HepG2 (cell line): ENCODE measurements around the gene COL9A2. TPM values are rescaled to one million over a fixed set of nuclear protein-coding genes. Genes with fewer than 3 reads are reported as not detected.

Experiments
- ARID3A ChIP-seq: IDR thresholded peaks from 2 replicates; pipeline ENCODE4 v1.6.1; 2012; ENCODE audit warnings: low read depth, low read length, improper control_type of control experiment
- ATF5 ChIP-seq: sonication (generic); formaldehyde crosslinking; IDR thresholded peaks from 2 replicates; pipeline ENCODE4 v1.4.0; 2020; ENCODE audit warnings: mild to moderate bottlenecking, low read depth, missing genetic modification reagents
- BATF2 ChIP-seq: sonication (generic); formaldehyde crosslinking; IDR thresholded peaks from 2 replicates; pipeline ENCODE4 v1.8.0; 2022; ENCODE audit warnings: mild to moderate bottlenecking, missing genetic modification reagents, moderate library complexity
- ESRRA ChIP-seq: sonication (generic); formaldehyde crosslinking; IDR thresholded peaks from 2 replicates; pipeline ENCODE4 v1.5.1; 2020; ENCODE audit warnings: mild to moderate bottlenecking, low read depth, missing genetic modification reagents
- GABPB1 ChIP-seq: IDR thresholded peaks from 2 replicates; pipeline ENCODE4 v1.6.1; 2016; ENCODE audit warnings: mild to moderate bottlenecking, missing genetic modification reagents, moderate library complexity, missing compliant biosample characterization
- HMGA1 ChIP-seq: sonication (generic); formaldehyde crosslinking; conservative IDR thresholded peaks from 2 replicates; pipeline ENCODE4 v1.4.0; 2020; ENCODE audit warnings: missing genetic modification reagents
- HNRNPH1 ChIP-seq: fragments of 200-400 bp; formaldehyde crosslinking; optimal IDR thresholded peaks from 2 replicates; pipeline ENCODE3; 2017; ENCODE audit warnings: mild to moderate bottlenecking, low read depth, low read length
- JARID2 ChIP-seq: sonication (generic); formaldehyde crosslinking; IDR thresholded peaks from 2 replicates; pipeline ENCODE4 v1.8.1; 2023; ENCODE audit warnings: missing genetic modification reagents, inconsistent platforms; ENCODE audit not compliant: insufficient replicate concordance
- NCOA1 ChIP-seq: sonication (generic); formaldehyde crosslinking; IDR thresholded peaks from 2 replicates; pipeline ENCODE4 v1.9.0; 2021; ENCODE audit warnings: missing genetic modification reagents
- POGK ChIP-seq: sonication (generic); formaldehyde crosslinking; conservative IDR thresholded peaks from 2 replicates; pipeline ENCODE4 v1.8.0; 2022; ENCODE audit warnings: mild to moderate bottlenecking, moderate library complexity, missing genetic modification reagents
- POGZ ChIP-seq: sonication (generic); formaldehyde crosslinking; IDR thresholded peaks from 2 replicates; pipeline ENCODE4 v1.4.0; 2020; ENCODE audit warnings: mild to moderate bottlenecking, missing genetic modification reagents
- SMARCE1 ChIP-seq: fragments of 450-650 bp; IDR thresholded peaks from 2 replicates; pipeline ENCODE4 v1.6.1; 2017; ENCODE audit warnings: borderline replicate concordance
- SNRNP70 ChIP-seq: fragments of 200-400 bp; formaldehyde crosslinking; IDR thresholded peaks from 2 replicates; pipeline ENCODE4 v1.6.1; 2017; ENCODE audit warnings: mild to moderate bottlenecking, low read depth, low read length, moderate library complexity
- ZBTB37 ChIP-seq: sonication (generic); formaldehyde crosslinking; IDR thresholded peaks from 2 replicates; pipeline ENCODE4 v1.4.0; 2020; ENCODE audit warnings: mild to moderate bottlenecking, missing genetic modification reagents
- ZBTB38 ChIP-seq: sonication (generic); formaldehyde crosslinking; IDR thresholded peaks from 2 replicates; pipeline ENCODE4 v1.5.1; 2020; ENCODE audit warnings: mild to moderate bottlenecking, missing genetic modification reagents
- ZFP41 ChIP-seq: sonication (generic); formaldehyde crosslinking; IDR thresholded peaks from 2 replicates; pipeline ENCODE4 v1.4.0; 2020; ENCODE audit warnings: mild to moderate bottlenecking, missing genetic modification reagents, borderline replicate concordance
- ZMAT3 ChIP-seq: sonication (generic); formaldehyde crosslinking; conservative IDR thresholded peaks from 2 replicates; pipeline ENCODE4 v1.7.0; 2021; ENCODE audit warnings: missing genetic modification reagents
- ZNF510 ChIP-seq: sonication (generic); formaldehyde crosslinking; IDR thresholded peaks from 2 replicates; pipeline ENCODE4 v1.4.0; 2020; ENCODE audit warnings: low read depth, mild to moderate bottlenecking, missing genetic modification reagents
- ZNF543 ChIP-seq: sonication (generic); formaldehyde crosslinking; IDR thresholded peaks from 2 replicates; pipeline ENCODE4 v1.4.0; 2020; ENCODE audit warnings: mild to moderate bottlenecking, missing genetic modification reagents
- ZNF550 ChIP-seq: sonication (generic); formaldehyde crosslinking; IDR thresholded peaks from 2 replicates; pipeline ENCODE4 v1.4.0; 2020; ENCODE audit warnings: mild to moderate bottlenecking, missing genetic modification reagents, borderline replicate concordance
- ZNF576 ChIP-seq: sonication (generic); formaldehyde crosslinking; IDR thresholded peaks from 2 replicates; pipeline ENCODE4 v1.4.0; 2020; ENCODE audit warnings: mild to moderate bottlenecking, missing genetic modification reagents
- ZNF83 ChIP-seq: sonication (generic); formaldehyde crosslinking; IDR thresholded peaks from 2 replicates; pipeline ENCODE4 v1.4.0; 2020; ENCODE audit warnings: missing genetic modification reagents, mild to moderate bottlenecking, borderline replicate concordance
- ZSCAN31 ChIP-seq: sonication (generic); formaldehyde crosslinking; IDR thresholded peaks from 2 replicates; pipeline ENCODE4 v1.5.0; 2020; ENCODE audit warnings: low read depth, mild to moderate bottlenecking, missing genetic modification reagents
- polyA plus RNA-seq, 8 experiments: library from polyadenylated mRNA; depleted of rRNA in 3 of 8; stranded (reverse) in 7 of 8; unstranded in 1 of 8; fragments of >200 nt; fragmentation: Illumina TruSeq in 4 of 8; extraction: Trizol in 4 of 8; gene quantifications; 2 replicates each; pipeline versions ENCODE4 v1.2.1 to v1.2.3, GENCODE V29; 2011 to 2016; ENCODE audit warnings: low read depth in 4 of 8, missing spikeins in 1 of 8, mixed read lengths in 1 of 8; ENCODE audit not compliant: insufficient read depth in 1 of 8
- total RNA-seq, 5 experiments: library from RNA; depleted of rRNA; stranded (reverse); fragments of >200 nt; fragmentation: Illumina TruSeq; extraction: Trizol; gene quantifications; 2 replicates each; pipeline ENCODE4 v1.2.3, GENCODE V29; 2016; ENCODE audit warnings: low read depth in 1 of 5

The COL9A2 gene
- total and polyA plus RNA-seq, 2 of the 13 experiments (the other 11 are each of a cell fraction or from before 2014, with no cell fraction given), result 20.2 to 26.9 TPM

- TF ChIP-seq ZBTB37 (CRISPR knock-in tag) (peak; percentile 61; the same call in 1 of the 2 replicates), POGZ (peak; percentile 96), ZNF510 (peak; percentile 58; the same call in 1 of the 2 replicates), BATF2 (CRISPR knock-in tag) (no peak; the same call in 1 of the 2 replicates), HNRNPH1 (peak; percentile 12), SNRNP70 (no peak), JARID2 (CRISPR knock-in tag) (no peak), ZNF550 (no peak), POGK (CRISPR knock-in tag) (peak; percentile 85), NCOA1 (CRISPR knock-in tag) (no peak), ZSCAN31 (CRISPR knock-in tag) (no peak; the same call in 1 of the 2 replicates), ATF5 (CRISPR knock-in tag) (peak; percentile 80; the same call in 1 of the 2 replicates), SMARCE1 (no peak), ZFP41 (no peak; the same call in 1 of the 2 replicates), ZBTB38 (CRISPR knock-in tag) (peak; percentile 63; the same call in 1 of the 2 replicates), ZMAT3 (peak; percentile 61), GABPB1 (CRISPR knock-in tag) (peak; percentile 99), ZNF576 (CRISPR knock-in tag) (no peak), ZNF543 (CRISPR knock-in tag) (peak; percentile 55), ARID3A (no peak; the same call in 1 of the 2 replicates), HMGA1 (CRISPR knock-in tag) (no peak), ESRRA (CRISPR knock-in tag) (peak; percentile 85; the same call in 1 of the 2 replicates), ZNF83 (CRISPR knock-in tag) (no peak)
Observed at GRCh38 chr1:40257688-40258444, 59.2 kb downstream of the COL9A2 start, which contains the start of gene ZMPSTE24 (continued).
